SK-N-SH (cell line): ENCODE measurements around the gene CCDC154.

Experiments used
- EP300 ChIP-seq, 2 experiments: IDR thresholded peaks; 2 replicates each; pipeline versions ENCODE4 v1.4.0 to v1.6.1; 2012; ENCODE audit warnings: borderline replicate concordance in 1 of 2, low read depth in 1 of 2, low read length in 1 of 2
- FOXM1 ChIP-seq: IDR thresholded peaks from 2 replicates; pipeline ENCODE4 v1.4.0; 2012; ENCODE audit warnings: low read depth, mild to moderate bottlenecking
- MXI1 ChIP-seq: IDR thresholded peaks from 2 replicates; pipeline ENCODE4 v1.6.1; 2012; ENCODE audit warnings: mild to moderate bottlenecking, low read depth, low read length, improper control_type of control experiment
- NRF1 ChIP-seq: IDR thresholded peaks from 2 replicates; pipeline ENCODE4 v1.6.1; 2012; ENCODE audit warnings: low read depth, mild to moderate bottlenecking, low read length
- POLR2AphosphoS5 ChIP-seq: IDR thresholded peaks from 2 replicates; pipeline ENCODE4 v1.6.1; 2012; ENCODE audit warnings: low read depth, low read length
- TF ChIP-seq, protein P1 (sequence below): fragments of 200-600 bp; sonication (generic); IDR thresholded peaks from 2 replicates; pipeline ENCODE4 v1.6.1; 2017; ENCODE audit warnings: antibody characterized with exemption, mild to moderate bottlenecking, moderate library complexity
- TF ChIP-seq, protein P2 (sequence below): fragments of 150-350 bp; IDR thresholded peaks from 2 replicates; pipeline ENCODE4 v1.6.1; 2017; ENCODE audit warnings: antibody characterized with exemption, low read length, low read depth, borderline replicate concordance
- TF ChIP-seq, protein P3 (sequence below): IDR thresholded peaks from 2 replicates; pipeline ENCODE4; 2012
- TF ChIP-seq, protein P4 (sequence below): IDR thresholded peaks from 2 replicates; pipeline ENCODE4 v1.6.1; 2012; ENCODE audit warnings: mild to moderate bottlenecking, low read depth, low read length, moderate library complexity
- TF ChIP-seq, protein P5 (sequence below): IDR thresholded peaks from 2 replicates; pipeline ENCODE4 v1.4.0; 2012; ENCODE audit warnings: low read depth, borderline replicate concordance

DNA sequence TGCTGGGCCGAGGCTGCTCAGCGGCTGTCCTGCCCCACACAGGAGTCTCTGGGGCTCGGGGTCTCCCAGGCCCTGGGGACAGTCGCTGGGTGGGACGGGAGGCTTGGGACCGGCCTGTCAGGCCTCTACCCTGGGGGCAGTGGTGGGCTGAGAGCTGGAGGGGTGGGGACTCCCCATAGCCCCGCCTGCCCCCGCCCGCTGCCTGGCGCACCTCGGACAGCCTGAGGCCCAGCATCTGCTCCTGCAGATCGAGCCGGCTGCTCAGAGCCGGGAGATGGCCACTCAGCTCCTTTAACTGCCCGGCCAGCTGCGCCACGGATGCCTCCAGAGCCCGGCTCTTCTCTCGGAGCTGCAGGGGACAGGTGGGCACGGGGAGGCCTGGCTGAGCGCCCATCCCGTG lies 6.8 kb downstream of the CCDC154 start:
- TF ChIP-seq, protein P1, sequence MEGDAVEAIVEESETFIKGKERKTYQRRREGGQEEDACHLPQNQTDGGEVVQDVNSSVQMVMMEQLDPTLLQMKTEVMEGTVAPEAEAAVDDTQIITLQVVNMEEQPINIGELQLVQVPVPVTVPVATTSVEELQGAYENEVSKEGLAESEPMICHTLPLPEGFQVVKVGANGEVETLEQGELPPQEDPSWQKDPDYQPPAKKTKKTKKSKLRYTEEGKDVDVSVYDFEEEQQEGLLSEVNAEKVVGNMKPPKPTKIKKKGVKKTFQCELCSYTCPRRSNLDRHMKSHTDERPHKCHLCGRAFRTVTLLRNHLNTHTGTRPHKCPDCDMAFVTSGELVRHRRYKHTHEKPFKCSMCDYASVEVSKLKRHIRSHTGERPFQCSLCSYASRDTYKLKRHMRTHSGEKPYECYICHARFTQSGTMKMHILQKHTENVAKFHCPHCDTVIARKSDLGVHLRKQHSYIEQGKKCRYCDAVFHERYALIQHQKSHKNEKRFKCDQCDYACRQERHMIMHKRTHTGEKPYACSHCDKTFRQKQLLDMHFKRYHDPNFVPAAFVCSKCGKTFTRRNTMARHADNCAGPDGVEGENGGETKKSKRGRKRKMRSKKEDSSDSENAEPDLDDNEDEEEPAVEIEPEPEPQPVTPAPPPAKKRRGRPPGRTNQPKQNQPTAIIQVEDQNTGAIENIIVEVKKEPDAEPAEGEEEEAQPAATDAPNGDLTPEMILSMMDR: no peak
- TF ChIP-seq, protein P2, sequence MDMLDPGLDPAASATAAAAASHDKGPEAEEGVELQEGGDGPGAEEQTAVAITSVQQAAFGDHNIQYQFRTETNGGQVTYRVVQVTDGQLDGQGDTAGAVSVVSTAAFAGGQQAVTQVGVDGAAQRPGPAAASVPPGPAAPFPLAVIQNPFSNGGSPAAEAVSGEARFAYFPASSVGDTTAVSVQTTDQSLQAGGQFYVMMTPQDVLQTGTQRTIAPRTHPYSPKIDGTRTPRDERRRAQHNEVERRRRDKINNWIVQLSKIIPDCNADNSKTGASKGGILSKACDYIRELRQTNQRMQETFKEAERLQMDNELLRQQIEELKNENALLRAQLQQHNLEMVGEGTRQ: no peak
- TF ChIP-seq POLR2AphosphoS5 (no peak), EP300 (IDR thresholded peaks at IDR 0.05; ENCODE audit: borderline replicate concordance in 1 of 2, low read depth in 1 of 2, low read length in 1 of 2) (no peak), NRF1 (no peak), MXI1 (no peak), FOXM1 (no peak)
- TF ChIP-seq, protein P3, sequence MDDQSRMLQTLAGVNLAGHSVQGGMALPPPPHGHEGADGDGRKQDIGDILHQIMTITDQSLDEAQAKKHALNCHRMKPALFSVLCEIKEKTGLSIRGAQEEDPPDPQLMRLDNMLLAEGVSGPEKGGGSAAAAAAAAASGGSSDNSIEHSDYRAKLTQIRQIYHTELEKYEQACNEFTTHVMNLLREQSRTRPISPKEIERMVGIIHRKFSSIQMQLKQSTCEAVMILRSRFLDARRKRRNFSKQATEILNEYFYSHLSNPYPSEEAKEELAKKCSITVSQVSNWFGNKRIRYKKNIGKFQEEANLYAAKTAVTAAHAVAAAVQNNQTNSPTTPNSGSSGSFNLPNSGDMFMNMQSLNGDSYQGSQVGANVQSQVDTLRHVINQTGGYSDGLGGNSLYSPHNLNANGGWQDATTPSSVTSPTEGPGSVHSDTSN: no peak
- TF ChIP-seq, protein P4, sequence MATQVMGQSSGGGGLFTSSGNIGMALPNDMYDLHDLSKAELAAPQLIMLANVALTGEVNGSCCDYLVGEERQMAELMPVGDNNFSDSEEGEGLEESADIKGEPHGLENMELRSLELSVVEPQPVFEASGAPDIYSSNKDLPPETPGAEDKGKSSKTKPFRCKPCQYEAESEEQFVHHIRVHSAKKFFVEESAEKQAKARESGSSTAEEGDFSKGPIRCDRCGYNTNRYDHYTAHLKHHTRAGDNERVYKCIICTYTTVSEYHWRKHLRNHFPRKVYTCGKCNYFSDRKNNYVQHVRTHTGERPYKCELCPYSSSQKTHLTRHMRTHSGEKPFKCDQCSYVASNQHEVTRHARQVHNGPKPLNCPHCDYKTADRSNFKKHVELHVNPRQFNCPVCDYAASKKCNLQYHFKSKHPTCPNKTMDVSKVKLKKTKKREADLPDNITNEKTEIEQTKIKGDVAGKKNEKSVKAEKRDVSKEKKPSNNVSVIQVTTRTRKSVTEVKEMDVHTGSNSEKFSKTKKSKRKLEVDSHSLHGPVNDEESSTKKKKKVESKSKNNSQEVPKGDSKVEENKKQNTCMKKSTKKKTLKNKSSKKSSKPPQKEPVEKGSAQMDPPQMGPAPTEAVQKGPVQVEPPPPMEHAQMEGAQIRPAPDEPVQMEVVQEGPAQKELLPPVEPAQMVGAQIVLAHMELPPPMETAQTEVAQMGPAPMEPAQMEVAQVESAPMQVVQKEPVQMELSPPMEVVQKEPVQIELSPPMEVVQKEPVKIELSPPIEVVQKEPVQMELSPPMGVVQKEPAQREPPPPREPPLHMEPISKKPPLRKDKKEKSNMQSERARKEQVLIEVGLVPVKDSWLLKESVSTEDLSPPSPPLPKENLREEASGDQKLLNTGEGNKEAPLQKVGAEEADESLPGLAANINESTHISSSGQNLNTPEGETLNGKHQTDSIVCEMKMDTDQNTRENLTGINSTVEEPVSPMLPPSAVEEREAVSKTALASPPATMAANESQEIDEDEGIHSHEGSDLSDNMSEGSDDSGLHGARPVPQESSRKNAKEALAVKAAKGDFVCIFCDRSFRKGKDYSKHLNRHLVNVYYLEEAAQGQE: no peak
- TF ChIP-seq, protein P5, sequence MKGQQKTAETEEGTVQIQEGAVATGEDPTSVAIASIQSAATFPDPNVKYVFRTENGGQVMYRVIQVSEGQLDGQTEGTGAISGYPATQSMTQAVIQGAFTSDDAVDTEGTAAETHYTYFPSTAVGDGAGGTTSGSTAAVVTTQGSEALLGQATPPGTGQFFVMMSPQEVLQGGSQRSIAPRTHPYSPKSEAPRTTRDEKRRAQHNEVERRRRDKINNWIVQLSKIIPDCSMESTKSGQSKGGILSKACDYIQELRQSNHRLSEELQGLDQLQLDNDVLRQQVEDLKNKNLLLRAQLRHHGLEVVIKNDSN: no peak
